ENCODE results near the gene NES. TPM values are rescaled to one million over a fixed set of nuclear protein-coding genes. Genes with fewer than 3 reads are reported as not detected.

NES gene
- total RNA-seq, 2 donors from 2014 or later = 100.0 to 142 TPM

DNA sequence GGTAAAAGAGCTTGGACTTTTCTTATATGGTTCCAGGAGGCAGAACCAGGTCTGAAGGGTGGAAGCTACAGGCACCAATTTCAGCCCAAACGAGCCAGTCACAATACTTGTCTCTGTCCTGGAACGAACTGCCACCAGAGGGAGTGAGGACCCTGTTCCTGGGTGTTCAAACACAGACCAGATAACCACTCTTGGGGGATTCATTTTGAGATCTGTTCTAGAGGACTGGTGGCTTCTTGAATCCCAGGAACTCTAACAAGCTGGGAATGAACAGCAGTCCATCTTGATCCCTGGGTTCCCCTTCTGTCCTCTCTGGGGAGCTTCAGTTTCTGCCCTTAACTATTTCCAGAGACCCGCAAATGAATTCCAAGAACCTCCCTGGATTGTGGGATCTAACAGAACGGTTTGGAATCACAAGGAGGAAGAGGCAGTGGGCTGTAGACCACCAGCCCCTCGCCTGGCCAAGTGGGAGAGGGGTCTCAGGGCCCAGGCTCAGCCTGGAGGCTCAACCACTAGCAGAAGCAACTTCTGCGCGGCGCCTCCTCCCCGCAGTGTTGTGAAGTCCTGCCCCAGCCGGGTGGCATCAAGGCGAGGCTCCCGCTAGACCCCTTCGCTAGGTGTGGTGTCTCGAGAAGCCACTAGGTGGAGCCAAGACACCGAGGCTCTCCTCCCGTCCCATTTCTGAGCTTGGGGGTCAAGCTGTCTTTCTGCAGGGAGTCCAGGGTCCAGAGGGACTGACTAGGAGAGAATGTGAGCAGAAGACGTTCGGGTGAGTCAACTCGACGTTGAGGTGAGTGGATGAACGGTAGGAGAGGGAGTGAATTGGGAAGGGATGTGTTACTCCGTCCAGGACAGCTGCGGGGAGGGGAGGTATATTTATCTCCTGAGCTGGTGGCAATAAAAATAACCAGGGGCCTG is 12.1 kb upstream of the NES start:
- DNase-seq (ENCODE audit: low spot score) = peak; percentile 90
- intact Hi-C loops (cut with DNase I) = no loop called here

DNA sequence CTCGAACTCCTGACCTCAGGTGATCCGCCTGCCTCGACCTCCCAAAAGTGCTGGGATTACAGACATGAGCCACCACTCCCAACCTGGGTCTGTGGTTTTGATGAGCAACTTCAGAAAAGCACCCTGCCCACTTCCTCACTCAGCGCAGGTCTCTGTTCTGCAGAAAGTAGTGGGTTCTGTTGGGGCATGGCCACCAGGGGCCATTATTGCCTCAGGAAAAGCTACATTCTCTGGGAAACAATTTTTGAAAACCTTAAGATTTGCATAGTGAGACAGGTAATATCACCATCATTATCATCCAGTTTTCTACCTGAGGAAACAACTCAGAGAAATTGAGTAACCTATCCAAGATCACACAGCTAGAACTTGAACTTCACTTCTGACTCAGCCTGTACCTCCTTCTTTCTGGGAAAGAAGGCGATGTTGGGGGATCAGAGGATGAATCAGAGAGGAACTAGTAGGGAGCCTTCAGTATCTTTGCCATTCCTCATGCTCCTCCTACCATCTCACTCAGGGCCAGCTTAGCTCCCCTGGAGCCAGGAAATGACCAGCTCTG is 7.1 kb upstream of the NES start:
- intact Hi-C loops (cut with DNase I) = no loop called here
- DNase-seq (ENCODE audit: low spot score) = no peak

- intact Hi-C loops (cut with DNase I) = no loop called here
- DNase-seq (ENCODE audit: low spot score) = no peak
Measured at GRCh38 chr1:156682166-156682890, 5.1 kb upstream of the NES start.

- no peak for DNase-seq (ENCODE audit: low spot score)
- intact Hi-C loops (cut with DNase I) = no loop called here
Measured at GRCh38 chr1:156681196-156681960, 4.2 kb upstream of the NES start.

GRCh38 chr1:156680056-156680455 is 2.8 kb upstream of the NES start:
- DNase-seq (ENCODE audit: low spot score) = no peak
- intact Hi-C loops (cut with DNase I) = no loop called here

DNA sequence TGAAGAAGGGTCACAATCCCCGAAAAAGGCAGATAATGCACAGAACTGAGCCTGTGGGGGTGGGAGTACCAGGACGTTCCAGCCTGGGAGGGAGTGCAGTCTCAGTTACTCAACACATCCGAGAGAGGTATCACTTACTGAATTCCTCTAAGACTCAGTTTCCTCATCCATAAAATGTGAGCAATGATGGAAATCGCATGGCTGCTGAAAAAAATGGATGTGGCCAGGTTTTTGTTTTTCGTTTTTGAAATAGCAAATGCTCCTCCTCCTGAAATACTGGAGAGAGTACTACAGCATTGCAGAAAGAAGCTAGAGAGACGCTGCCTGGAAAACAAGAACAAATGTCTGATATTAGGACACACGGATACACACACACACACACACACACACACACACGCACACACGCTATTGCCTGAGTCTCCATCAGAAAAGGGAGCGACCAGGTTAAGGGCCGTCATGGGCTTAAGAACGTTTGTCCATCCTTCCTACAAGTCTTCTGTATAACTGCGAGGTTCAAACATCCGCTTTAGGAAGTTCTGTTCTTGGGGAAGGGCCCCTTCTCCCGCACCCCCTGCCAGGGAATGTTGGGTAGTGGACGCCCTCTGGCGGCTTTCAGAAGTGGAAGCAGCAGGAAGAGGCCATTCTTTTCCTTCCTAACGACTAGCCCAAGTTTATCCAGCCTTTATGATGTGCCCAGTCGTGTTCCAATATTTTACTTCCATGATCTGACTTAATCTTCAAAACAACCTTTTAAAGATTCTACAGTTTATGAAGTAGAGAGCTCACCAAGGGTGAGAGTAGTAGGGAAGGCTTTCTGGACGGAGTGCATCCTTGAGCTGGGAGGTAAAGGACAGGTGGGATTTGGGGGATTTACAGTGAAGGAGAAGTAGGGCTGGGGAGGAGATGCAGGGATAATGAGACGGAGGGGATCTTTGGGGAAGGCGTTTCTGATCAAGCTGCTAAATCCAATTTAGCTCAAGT is 699 bp upstream of the NES start:
- intact Hi-C loops (cut with DNase I) = loop anchor here (1.0 to 2.0 kb wide), 2 partner anchors 17 to 18 kb away; no protein-coding TSS in a partner anchor

GRCh38 chr1:156676114-156676819 is 940 bp downstream of the NES start:
- intact Hi-C loops (cut with DNase I) = loop anchor here in 1 of 2 donors (2.0 kb wide), 1 partner anchor 15 kb away; no protein-coding TSS in a partner anchor
- DNase-seq (ENCODE audit: low spot score) = no peak

More for the DNA sequence above, 699 bp upstream of the NES start:
- DNase-seq (ENCODE audit: low spot score) = peak; percentile 87

DNA sequence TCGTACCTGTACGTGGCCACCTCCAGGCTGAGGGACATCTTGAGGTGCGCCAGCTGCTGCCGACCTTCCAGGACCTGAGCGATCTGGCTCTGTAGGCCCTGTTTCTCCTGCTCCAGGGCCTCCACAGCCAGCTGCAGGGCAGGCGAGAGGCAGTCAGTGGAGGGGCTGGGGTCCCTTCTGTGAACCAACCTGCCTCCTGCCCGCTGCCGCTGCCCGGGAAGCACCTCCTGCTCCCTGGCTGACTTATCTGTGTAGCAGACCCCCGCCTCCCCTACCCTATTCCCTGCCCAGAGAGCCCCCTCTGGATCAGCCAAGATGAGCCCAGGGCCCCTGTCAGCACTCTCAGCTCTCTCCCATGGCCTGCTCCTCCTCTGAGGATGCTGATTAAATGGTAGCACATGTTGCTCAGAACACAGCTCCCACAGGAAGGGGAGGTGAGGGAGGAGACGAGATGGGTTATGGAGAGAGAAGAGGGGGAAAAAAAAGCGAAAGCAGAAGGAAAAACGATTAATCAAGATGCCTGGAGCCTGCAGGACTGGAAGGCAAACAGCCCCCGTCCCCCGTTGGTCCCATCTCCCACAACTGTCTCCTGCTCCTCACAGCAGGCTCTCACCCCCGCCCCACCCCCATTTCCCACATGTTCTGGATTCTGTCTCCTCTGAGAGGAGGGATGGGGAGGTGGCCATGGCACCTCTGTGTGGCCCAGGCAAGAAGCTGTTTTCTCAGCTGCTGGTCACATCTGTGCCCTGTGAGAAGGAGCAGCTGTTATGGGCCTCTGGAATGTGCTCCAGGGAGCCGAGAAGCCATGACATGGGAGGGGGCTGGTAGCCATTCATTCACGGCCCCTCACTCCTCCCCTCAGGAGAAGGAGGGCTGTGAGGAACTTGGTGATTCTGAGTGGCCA is 1.7 kb downstream of the NES start:
- intact Hi-C loops (cut with DNase I) = loop anchor here in 1 of 2 donors (2.0 kb wide), 1 partner anchor 15 kb away; no protein-coding TSS in a partner anchor
- no peak for DNase-seq (ENCODE audit: low spot score)

DNA sequence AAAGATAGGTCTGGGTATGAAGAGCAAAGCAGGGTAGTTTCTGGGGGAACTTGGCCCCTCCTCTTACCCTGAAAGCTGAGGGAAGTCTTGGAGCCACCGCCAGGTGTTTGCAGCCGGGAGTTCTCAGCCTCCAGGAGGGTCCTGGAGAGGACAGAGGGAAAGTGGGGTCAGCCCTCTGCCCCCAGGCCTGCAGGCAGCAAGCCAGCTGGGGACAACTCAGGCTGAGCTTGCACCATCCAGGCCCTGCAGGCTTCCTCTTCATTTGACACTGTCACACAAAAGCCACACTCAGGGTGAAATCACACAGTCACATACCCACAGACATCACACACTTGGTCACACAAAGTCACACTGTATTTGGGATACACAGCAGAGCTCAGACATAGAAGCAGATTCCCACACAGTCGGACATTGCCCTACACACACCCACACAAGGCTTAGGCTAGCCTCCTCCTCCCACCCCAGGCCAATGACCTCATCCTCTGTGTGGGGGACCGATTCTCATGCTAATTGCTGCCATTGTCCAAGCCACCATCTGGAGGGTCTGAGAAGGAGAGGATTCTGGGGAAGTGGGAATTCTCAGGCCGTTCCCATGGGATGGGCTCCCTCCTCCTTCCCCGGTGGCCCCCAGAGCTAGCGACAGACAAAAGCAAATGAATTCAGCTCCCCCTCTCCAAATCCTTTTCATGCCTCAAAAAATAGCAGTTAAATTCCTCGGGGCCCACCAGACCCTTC is 3.7 kb downstream of the NES start:
- intact Hi-C loops (cut with DNase I) = no loop called here
- no peak for DNase-seq (ENCODE audit: low spot score)

DNA sequence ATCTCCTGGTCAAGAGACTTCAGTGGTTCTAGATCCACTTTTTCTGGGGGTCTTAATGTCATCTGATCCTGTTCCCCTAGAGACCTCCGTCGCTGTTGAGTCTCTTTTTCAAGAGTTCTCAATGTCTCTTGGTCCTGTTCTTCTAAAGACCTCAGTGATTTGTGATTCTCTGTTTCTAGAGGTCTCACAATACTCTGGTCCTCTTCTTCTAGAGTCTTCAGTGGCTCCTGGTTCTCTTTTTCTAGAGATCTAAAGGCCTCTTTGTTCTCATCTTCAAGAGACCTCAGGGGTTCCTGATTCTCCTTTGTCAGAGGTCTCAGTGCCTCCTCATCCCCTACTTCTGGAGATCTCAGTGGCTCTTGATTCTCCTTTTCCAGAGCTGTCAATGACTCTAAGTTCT is 5.4 kb downstream of the NES start:
- intact Hi-C loops (cut with DNase I) = no loop called here

DNA sequence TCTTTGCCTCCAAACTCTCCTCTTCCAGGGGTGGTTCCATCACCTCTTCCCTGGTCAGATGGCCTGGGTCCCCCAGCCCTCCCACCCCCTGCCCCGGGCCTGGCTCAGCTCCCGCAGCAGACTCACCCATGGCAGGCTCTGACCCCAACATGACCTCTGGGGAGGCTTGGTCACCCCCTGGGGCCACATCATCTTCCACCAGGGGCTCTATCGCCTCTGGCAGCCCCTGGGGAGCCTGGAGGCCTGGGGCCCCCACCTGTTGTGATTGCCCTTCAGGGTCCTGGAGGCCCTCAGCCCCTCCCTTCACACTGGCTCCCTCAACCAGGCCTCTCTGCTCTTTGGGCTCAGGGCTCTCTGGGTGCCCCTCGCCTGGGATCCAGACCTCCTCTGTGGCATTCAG is 6.4 kb downstream of the NES start:
- no peak for DNase-seq (ENCODE audit: low spot score)
- intact Hi-C loops (cut with DNase I) = no loop called here

More for the DNA sequence above, 5.4 kb downstream of the NES start:
- no peak for DNase-seq (ENCODE audit: low spot score)

GRCh38 chr1:156670359-156670758 is 6.8 kb downstream of the NES start:
- intact Hi-C loops (cut with DNase I) = no loop called here
- no peak for DNase-seq (ENCODE audit: low spot score)

DNA sequence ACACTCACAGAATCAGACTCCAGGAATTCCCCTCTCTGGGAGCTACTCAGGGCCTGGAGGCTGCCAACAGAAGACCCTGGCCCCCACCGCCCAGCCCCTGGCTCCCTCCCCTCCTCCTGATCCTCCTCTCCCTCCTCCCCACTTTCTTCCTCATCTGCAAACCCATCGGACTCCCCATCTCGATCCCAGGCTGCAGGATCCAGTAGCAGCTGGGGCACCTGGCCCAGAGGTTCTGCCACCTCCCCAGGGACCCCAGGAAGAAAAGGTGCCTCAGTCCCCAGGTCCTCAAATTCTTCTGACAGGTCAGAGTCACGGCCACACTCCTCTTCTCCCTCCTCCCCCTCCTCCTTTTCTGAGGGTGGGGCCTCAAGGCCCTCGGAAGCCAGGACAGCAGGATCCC is 7.4 kb downstream of the NES start:
- DNase-seq (ENCODE audit: low spot score) = no peak
- intact Hi-C loops (cut with DNase I) = no loop called here

DNA sequence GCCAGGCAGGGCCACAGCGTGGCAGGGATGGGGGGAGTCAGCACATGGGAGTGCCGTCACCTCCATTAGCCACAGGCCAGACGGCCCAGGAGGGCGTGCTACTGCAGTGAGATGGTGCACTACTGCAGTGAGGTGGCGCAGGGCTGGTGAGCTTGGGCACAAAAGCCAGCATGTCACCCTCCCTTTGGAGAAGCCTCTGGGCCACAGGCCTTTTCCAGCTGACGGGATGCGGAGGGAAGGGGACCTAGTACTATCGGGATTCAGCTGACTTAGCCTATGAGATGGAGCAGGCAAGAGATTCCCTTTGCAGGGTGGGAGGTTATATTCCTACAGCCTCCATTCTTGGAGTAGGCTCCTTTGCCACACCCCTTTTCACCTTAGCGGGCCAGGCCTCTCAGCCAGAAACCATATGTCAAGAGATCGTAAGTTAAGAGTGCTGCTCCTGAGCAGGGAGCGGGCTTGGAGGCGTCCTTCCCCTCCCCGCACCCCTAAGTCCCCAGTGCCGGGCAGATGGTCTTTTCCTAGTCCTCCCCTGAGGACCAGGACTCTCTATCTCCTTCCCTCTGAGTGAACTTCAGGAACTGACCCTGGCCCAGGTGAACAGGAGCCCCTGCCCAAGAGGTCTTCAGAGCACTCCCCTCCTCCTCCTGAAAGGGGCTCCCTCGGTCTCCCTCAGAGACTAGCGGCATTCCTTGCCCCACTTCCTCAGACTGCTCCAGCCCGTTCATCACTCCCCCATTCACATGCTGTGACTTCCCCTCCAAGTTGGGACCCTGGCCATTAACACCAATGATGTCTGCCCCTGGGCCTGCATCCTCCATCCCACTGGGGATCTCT is 8.2 kb downstream of the NES start:
- no peak for DNase-seq (ENCODE audit: low spot score)
- intact Hi-C loops (cut with DNase I) = no loop called here

Measured in posterior vena cava (tissue), 2 donors.